Measurements from ENCODE around the gene DAB2.

DNA sequence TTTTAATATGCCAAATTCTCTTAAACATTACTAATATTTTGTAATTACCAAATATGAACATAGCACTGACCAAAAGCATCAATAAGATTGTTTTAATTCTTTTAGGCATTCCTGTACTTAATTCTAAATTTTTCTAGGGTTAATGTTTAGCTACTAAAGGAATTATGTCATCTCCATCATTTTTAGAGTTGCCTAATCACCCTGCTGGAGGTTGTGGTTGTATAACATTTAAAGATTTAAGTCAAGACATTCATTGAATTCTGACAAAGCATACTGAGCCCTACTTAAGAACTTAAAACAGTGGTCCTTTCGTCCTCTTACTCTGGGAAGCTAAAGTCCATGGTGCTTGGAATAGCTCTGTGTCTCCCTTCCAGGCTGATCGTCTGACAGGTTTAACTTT, 28.1 kb upstream of the DAB2 start:
- TF ChIP-seq, protein P1, sequence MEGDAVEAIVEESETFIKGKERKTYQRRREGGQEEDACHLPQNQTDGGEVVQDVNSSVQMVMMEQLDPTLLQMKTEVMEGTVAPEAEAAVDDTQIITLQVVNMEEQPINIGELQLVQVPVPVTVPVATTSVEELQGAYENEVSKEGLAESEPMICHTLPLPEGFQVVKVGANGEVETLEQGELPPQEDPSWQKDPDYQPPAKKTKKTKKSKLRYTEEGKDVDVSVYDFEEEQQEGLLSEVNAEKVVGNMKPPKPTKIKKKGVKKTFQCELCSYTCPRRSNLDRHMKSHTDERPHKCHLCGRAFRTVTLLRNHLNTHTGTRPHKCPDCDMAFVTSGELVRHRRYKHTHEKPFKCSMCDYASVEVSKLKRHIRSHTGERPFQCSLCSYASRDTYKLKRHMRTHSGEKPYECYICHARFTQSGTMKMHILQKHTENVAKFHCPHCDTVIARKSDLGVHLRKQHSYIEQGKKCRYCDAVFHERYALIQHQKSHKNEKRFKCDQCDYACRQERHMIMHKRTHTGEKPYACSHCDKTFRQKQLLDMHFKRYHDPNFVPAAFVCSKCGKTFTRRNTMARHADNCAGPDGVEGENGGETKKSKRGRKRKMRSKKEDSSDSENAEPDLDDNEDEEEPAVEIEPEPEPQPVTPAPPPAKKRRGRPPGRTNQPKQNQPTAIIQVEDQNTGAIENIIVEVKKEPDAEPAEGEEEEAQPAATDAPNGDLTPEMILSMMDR (conservative IDR thresholded peaks at IDR 0.05; ENCODE audit: low read depth, low read length): no peak
- TF ChIP-seq EZH2 (IDR thresholded peaks at IDR 0.05; ENCODE audit: low read length, unreplicated experiment) (no peak), EZH2phosphoT487 (IDR thresholded peaks at IDR 0.05; ENCODE audit: borderline replicate concordance, low read length) (no peak)
